HK-2 (cell line): ENCODE results near the gene AUH.

Experiments used
- DNase-seq: peaks from one replicate; pipeline ENCODE4 v3.0.0-alpha.2; 2018; ENCODE audit not compliant: unreplicated experiment

AUH gene

GRCh38 chr9:91190062-91190461, 171.7 kb downstream of the AUH start:
- DNase-seq, result no peak

GRCh38 chr9:91188719-91189590, 172.8 kb downstream of the AUH start:
- no peak for DNase-seq

- DNase-seq, result no peak
Observed at GRCh38 chr9:91187965-91188344, 173.8 kb downstream of the AUH start.

GRCh38 chr9:91187311-91187964, 174.3 kb downstream of the AUH start:
- DNase-seq, result no peak

- no peak for DNase-seq
Observed at GRCh38 chr9:91186632-91187108, 175.0 kb downstream of the AUH start.

GRCh38 chr9:91185193-91185886, 176.4 kb downstream of the AUH start:
- no peak for DNase-seq

GRCh38 chr9:91182429-91183225, 179.1 kb downstream of the AUH start:
- no peak for DNase-seq

- no peak for DNase-seq
Observed at GRCh38 chr9:91181541-91181940, 180.2 kb downstream of the AUH start.

GRCh38 chr9:91180930-91181268, 180.8 kb downstream of the AUH start:
- DNase-seq, result no peak

- DNase-seq, result no peak
Observed at GRCh38 chr9:91180240-91180929, 181.3 kb downstream of the AUH start.

GRCh38 chr9:91179237-91180138, 182.2 kb downstream of the AUH start:
- DNase-seq, result no peak

GRCh38 chr9:91178281-91179236, 183.2 kb downstream of the AUH start:
- no peak for DNase-seq

GRCh38 chr9:91177661-91178280, 183.9 kb downstream of the AUH start:
- no peak for DNase-seq

- DNase-seq, result no peak
Observed at GRCh38 chr9:91177081-91177480, 184.6 kb downstream of the AUH start.

GRCh38 chr9:91176426-91176825, 185.3 kb downstream of the AUH start:
- DNase-seq, result no peak

- DNase-seq, result no peak
Observed at GRCh38 chr9:91174772-91175171, 186.9 kb downstream of the AUH start.

- no peak for DNase-seq
Observed at GRCh38 chr9:91172329-91172728, 189.4 kb downstream of the AUH start.

- no peak for DNase-seq
Observed at GRCh38 chr9:91170951-91171350, 190.8 kb downstream of the AUH start.
